Nephron progenitor cell (in vitro differentiated cells): ENCODE data around the gene SLC17A8.

ENCODE experiments used
- DNase-seq: peaks from one replicate; pipeline ENCODE4 v3.0.0; 2021
- H3K27ac Mint-ChIP-seq: 2 replicates; pipeline ENCODE4 v1.8.0; 2021; ENCODE audit warnings: mild to moderate bottlenecking, moderate library complexity, mixed read lengths
- H3K27me3 Mint-ChIP-seq: 2 replicates; pipeline ENCODE4 v1.8.0; 2021; ENCODE audit warnings: mild to moderate bottlenecking, low read depth, mixed read lengths; ENCODE audit not compliant: poor library complexity
- H3K36me3 Mint-ChIP-seq: 2 replicates; pipeline ENCODE4 v1.8.0; 2021; ENCODE audit warnings: low read depth, mixed read lengths
- H3K4me1 Mint-ChIP-seq: 2 replicates; pipeline ENCODE4 v1.8.0; 2021; ENCODE audit warnings: mixed read lengths
- H3K4me3 Mint-ChIP-seq: 2 replicates; pipeline ENCODE4 v1.8.0; 2021; ENCODE audit warnings: mild to moderate bottlenecking, moderate library complexity, mixed read lengths
- H3K9me3 Mint-ChIP-seq: 2 replicates; pipeline ENCODE4 v1.8.0; 2021; ENCODE audit warnings: mild to moderate bottlenecking, moderate library complexity, mixed read lengths
- CTCF ChIP-seq: fragments of 200-600 bp; sonication (generic); IDR thresholded peaks from 2 replicates; pipeline ENCODE4 v1.5.0; 2021; ENCODE audit warnings: antibody characterized with exemption

Gene SLC17A8

GRCh38 chr12:100433701-100434100, 76.8 kb downstream of the SLC17A8 start:
- DNase-seq: no peak
- Mint-ChIP-seq H3K36me3 (no peaks in the 10 kb centered on the region), H3K4me3 (no peak overlapping the region), H3K9me3 (no peaks in the 10 kb centered on the region), H3K27ac (no peak overlapping the region), H3K27me3 (no peaks in the 10 kb centered on the region), H3K4me1 (no peaks in the 10 kb centered on the region)
- TF ChIP-seq CTCF: no peak

- Mint-ChIP-seq H3K27ac (no peak overlapping the region), H3K9me3 (no peaks in the 10 kb centered on the region), H3K4me3 (no peak overlapping the region), H3K4me1 (no peaks in the 10 kb centered on the region), H3K36me3 (no peaks in the 10 kb centered on the region), H3K27me3 (no peaks in the 10 kb centered on the region)
- DNase-seq: no peak
- no peak for TF ChIP-seq CTCF
Observed at GRCh38 chr12:100434177-100434576, 77.3 kb downstream of the SLC17A8 start.

- no peaks in the 10 kb centered on the region for H3K36me3 Mint-ChIP-seq
- H3K27me3 Mint-ChIP-seq: no peaks in the 10 kb centered on the region
- H3K4me3 Mint-ChIP-seq: no peak overlapping the region
- no peak for TF ChIP-seq CTCF
- no peaks in the 10 kb centered on the region for H3K4me1 Mint-ChIP-seq
- DNase-seq: no peak
- H3K27ac Mint-ChIP-seq: no peak overlapping the region
- H3K9me3 Mint-ChIP-seq: no peaks in the 10 kb centered on the region
Observed at GRCh38 chr12:100435957-100436356, 79.1 kb downstream of the SLC17A8 start.

- Mint-ChIP-seq H3K4me1 (no peaks in the 10 kb centered on the region), H3K4me3 (no peak overlapping the region), H3K27ac (no peak overlapping the region), H3K9me3 (no peaks in the 10 kb centered on the region), H3K27me3 (peaks cover 4% of the 10 kb centered on the region), H3K36me3 (no peaks in the 10 kb centered on the region)
- TF ChIP-seq CTCF: no peak
- no peak for DNase-seq
Observed at GRCh38 chr12:100437038-100437841, 80.4 kb downstream of the SLC17A8 start.

- TF ChIP-seq CTCF: no peak
- no peak for DNase-seq
- H3K27me3 Mint-ChIP-seq: peaks cover 4% of the 10 kb centered on the region
- H3K4me1 Mint-ChIP-seq: no peaks in the 10 kb centered on the region
- no peaks in the 10 kb centered on the region for H3K36me3 Mint-ChIP-seq
- H3K27ac Mint-ChIP-seq: no peak overlapping the region
- H3K4me3 Mint-ChIP-seq: no peak overlapping the region
- no peaks in the 10 kb centered on the region for H3K9me3 Mint-ChIP-seq
Observed at GRCh38 chr12:100439797-100440196, 82.9 kb downstream of the SLC17A8 start.

GRCh38 chr12:100442403-100442802, 85.5 kb downstream of the SLC17A8 start:
- Mint-ChIP-seq H3K27me3 (peaks cover 4% of the 10 kb centered on the region), H3K4me3 (no peak overlapping the region), H3K27ac (no peak overlapping the region), H3K36me3 (no peaks in the 10 kb centered on the region), H3K9me3 (no peaks in the 10 kb centered on the region), H3K4me1 (no peaks in the 10 kb centered on the region)
- DNase-seq: no peak
- no peak for TF ChIP-seq CTCF
